DMS 273 (cell line): ENCODE results near the gene GABRB2.
"Not testable (repeated sequence)": the region's sequence is repeated elsewhere in the genome, so short reads cannot be mapped to it uniquely, and the experiment has no call there.

Source experiments
- DNase-seq: peaks from one replicate; lab custom pipeline; 2025; ENCODE audit not compliant: unreplicated experiment; lab: John Stamatoyannopoulos, UW

Gene GABRB2

GRCh38 chr5:161546470-161547301 lies at the start of gene GABRB2:
GABRB2 (minus strand) TSS chr5:161546725; CDS start chr5:161546643, 82 bp downstream.
- DNase-seq = peak; percentile 84

GRCh38 chr5:161585798-161586197 lies 39.3 kb upstream of the GABRB2 start:
- DNase-seq = no peak

- no peak for DNase-seq
These were observed 34.1 kb upstream of the GABRB2 start for GRCh38 chr5:161580621-161581020.

- no peak for DNase-seq
These were observed 26.4 kb upstream of the GABRB2 start for GRCh38 chr5:161572914-161573313.

GRCh38 chr5:161566081-161566480 lies 19.6 kb upstream of the GABRB2 start:
- no peak for DNase-seq

- no peak for DNase-seq
These were observed 15.9 kb upstream of the GABRB2 start for GRCh38 chr5:161562446-161562845.

- DNase-seq = peak; percentile 63
These were observed 2.6 kb upstream of the GABRB2 start for GRCh38 chr5:161549106-161549505.

GRCh38 chr5:161548487-161549094 lies 2.1 kb upstream of the GABRB2 start:
- DNase-seq = peak; percentile 52

GRCh38 chr5:161547738-161548486 lies 1.4 kb upstream of the GABRB2 start:
- peak; percentile 78 for DNase-seq

GRCh38 chr5:161547406-161547737 lies 847 bp upstream of the GABRB2 start:
- DNase-seq = peak; percentile 68

- no peak for DNase-seq
These were observed 443 bp downstream of the GABRB2 start for GRCh38 chr5:161546095-161546469.

- DNase-seq = no peak
These were observed 1.0 kb downstream of the GABRB2 start for GRCh38 chr5:161545344-161546094.

- DNase-seq = peak; percentile 82
These were observed 2.2 kb downstream of the GABRB2 start for GRCh38 chr5:161544350-161544765.

GRCh38 chr5:161539016-161539415 lies 7.5 kb downstream of the GABRB2 start:
- no peak for DNase-seq

GRCh38 chr5:161535762-161536161 lies 10.8 kb downstream of the GABRB2 start:
- peak; percentile 48 for DNase-seq

GRCh38 chr5:161530700-161531099 lies 15.8 kb downstream of the GABRB2 start:
- no peak for DNase-seq

- no peak for DNase-seq
These were observed 32.6 kb downstream of the GABRB2 start for GRCh38 chr5:161513942-161514341.

GRCh38 chr5:161507591-161507990 lies 38.9 kb downstream of the GABRB2 start:
- no peak for DNase-seq

- not testable (repeated sequence) for DNase-seq
These were observed 41.4 kb downstream of the GABRB2 start for GRCh38 chr5:161505160-161505559.

GRCh38 chr5:161498531-161498930 lies 48.0 kb downstream of the GABRB2 start:
- DNase-seq = no peak

GRCh38 chr5:161483721-161484120 lies 62.8 kb downstream of the GABRB2 start:
- no peak for DNase-seq
